PFSK-1 (cell line): ENCODE data around the gene NRM.

Experiments used
- POLR2AphosphoS5 ChIP-seq: IDR thresholded peaks from 2 replicates; pipeline ENCODE4 v1.6.1; 2012; ENCODE audit warnings: low read depth, mild to moderate bottlenecking, control low read depth, low read length, moderate library complexity
- REST ChIP-seq, 2 experiments: IDR thresholded peaks; 2 replicates each; pipeline versions ENCODE4 v1.6.1 to v1.8.0; 2011 to 2012; ENCODE audit warnings: low read depth in 2 of 2, low read length in 2 of 2, control low read depth in 1 of 2, inconsistent platforms in 1 of 2, mild to moderate bottlenecking in 1 of 2, moderate library complexity in 1 of 2; ENCODE audit not compliant: insufficient read depth in 1 of 2
- SIN3A ChIP-seq: IDR thresholded peaks from 2 replicates; pipeline ENCODE4 v1.6.1; 2012; ENCODE audit warnings: mild to moderate bottlenecking, low read length, moderate library complexity, borderline replicate concordance; ENCODE audit not compliant: insufficient read depth
- TAF1 ChIP-seq: IDR thresholded peaks from 2 replicates; pipeline ENCODE4 v1.6.1; 2012; ENCODE audit warnings: low read length, control low read depth, borderline replicate concordance; ENCODE audit not compliant: insufficient read depth

GRCh38 chr6:30703821-30704220, 13.0 kb upstream of the NRM start:
- TF ChIP-seq REST (IDR thresholded peaks at IDR 0.05; ENCODE audit: insufficient read depth in 1 of 2, low read depth in 2 of 2, low read length in 2 of 2) (no peak), SIN3A (no peak), POLR2AphosphoS5 (no peak), TAF1 (no peak)
